Motor neuron (in vitro differentiated cells): Measurements from ENCODE around the gene GABRB3. TPM values are rescaled to one million over a fixed set of nuclear protein-coding genes. Genes with fewer than 3 reads are reported as not detected.

Experiments
- ATAC-seq, 8 experiments: fragments of 200-7000 bp; cut with Tn5 transposase; replicated peaks in 6 of 8; 2 replicates each; pipeline ENCODE4 v1.8.0; 2021; ENCODE audit warnings: mild to moderate bottlenecking in 8 of 8, moderate library complexity in 8 of 8
- H3K27ac ChIP-seq, 2 donors: fragments of 250-450 bp; sonication (Bioruptor Pico); 2 replicates each; pipeline ENCODE4 v1.9.0; 2021; ENCODE audit warnings: antibody characterized with exemption in 2 of 2, mild to moderate bottlenecking in 2 of 2, moderate library complexity in 1 of 2
- H3K4me1 ChIP-seq, 2 donors: fragments of 250-450 bp; sonication (Bioruptor Pico); replicated peaks in 1 of 2; 2 replicates each; pipeline ENCODE4 v1.6.1; 2021; ENCODE audit warnings: antibody characterized with exemption in 2 of 2, mild to moderate bottlenecking in 2 of 2, moderate library complexity in 1 of 2
- H3K4me3 ChIP-seq, 5 donors: fragments of 250-450 bp; sonication (Bioruptor Pico); 2 replicates each; pipeline ENCODE4 v1.9.0; 2021; ENCODE audit warnings: antibody characterized with exemption in 5 of 5, mild to moderate bottlenecking in 5 of 5, moderate library complexity in 4 of 5
- WGBS, 10 experiments: fragments of 450-650 bp; shearing (Covaris generic); methylation state at CpG; one replicate each; pipeline ENCODE4 v1.0.0; 2022; 5-methylcytosine and 5-hydroxymethylcytosine counted together
- in situ Hi-C, 9 experiments: fragments of 400-800 bp; cut with MboI; loops; one replicate each; pipeline ENCODE4 v1.15.0; 2021; ENCODE audit warnings: low sequenced_read_pairs in 9 of 9, low pct_unique_long_range_greater_than_20kb in 2 of 9; ENCODE audit not compliant: unreplicated experiment in 9 of 9
- total RNA-seq, 8 experiments: library from RNA; unstranded; fragments of 300-600 nt; gene quantifications; 2 replicates each; pipeline versions ENCODE4 v1.2.3 to v1.2.4, GENCODE V29; 2022

The GABRB3 gene
- total RNA-seq, 8 experiments from 2014 or later: 0.18 to 69.2 (median 36.6) TPM

DNA sequence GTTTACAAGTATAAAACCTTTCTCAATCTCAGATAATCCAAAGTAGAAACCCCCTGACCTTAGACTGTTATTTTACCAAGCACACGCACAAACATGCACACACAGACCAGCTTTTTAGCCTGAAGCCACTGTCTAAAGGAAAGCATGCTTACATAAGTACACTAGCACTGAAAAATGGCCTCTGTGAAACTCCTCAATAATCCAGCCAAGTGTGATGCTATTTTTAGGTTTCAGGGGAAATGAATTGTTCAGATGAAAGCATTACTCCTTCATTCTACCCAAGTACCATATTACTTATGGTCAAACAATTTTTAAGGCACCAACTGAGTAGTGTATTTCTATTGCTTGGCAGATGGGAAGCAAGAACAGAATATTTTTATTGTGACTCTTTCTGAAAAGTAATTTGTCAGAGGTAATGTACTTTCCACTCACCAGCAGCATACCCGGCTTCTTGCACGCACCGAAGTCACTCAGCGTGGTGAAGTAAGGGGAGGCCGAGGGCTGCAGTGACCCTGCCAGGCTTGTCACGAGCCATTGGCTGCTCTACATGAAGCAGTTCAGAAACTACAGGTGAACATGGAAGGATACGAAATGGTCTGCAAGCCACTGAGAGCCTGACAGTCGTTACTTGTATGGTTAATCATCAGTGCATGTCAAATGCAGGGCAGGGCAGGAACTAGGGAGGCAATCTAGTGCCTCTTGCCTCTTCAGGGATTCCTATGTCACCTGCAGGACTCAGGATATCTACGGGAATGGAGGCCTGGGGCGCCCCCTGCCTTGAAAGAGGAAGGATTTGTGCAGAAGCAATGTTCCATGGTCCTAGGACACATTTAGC, 106.7 kb downstream of the GABRB3 start:
- WGBS, 10 experiments: 0 to 100% (median 61%) methylated on average over 1 to 11 of the region's 11 CpGs
- no peak overlapping the region for H3K4me3 ChIP-seq
- peak in 5 of 8 experiments; percentile 71 to 79 (median 74) for ATAC-seq

DNA sequence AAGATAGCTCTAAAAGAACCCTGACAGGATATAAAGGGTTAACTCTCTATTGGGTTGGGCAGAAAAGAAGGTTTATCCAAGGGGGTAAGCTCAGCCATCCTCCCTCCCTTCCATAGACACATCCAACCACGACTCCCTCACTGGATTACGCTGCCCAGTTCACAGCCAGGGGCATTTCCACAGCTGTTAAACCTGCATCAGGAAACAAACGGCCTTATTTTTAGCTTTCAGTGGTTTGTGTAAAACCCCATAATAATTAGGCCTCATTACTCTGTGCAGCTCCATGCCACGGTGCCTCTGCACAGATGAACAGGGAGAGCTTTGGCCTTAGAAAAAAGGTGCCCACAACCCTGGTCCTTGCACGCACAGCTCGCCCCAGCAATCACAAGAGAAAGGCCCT, 110.6 kb downstream of the GABRB3 start:
- H3K27ac ChIP-seq: no peak overlapping the region
- 9 to 88% (median 48%) methylated on average over 2 to 6 of the region's 6 CpGs; no CpG with 5 or more reads in 3 of the 10 experiments for WGBS, 10 experiments

More for the DNA sequence above, 106.7 kb downstream of the GABRB3 start:
- in situ Hi-C loops: no loop called here
- Histone ChIP-seq H3K4me1 (peaks cover 10 to 24% of the 10 kb centered on the region in 2 donors), H3K27ac (peak overlapping the region in 1 of 2 donors; percentile 11)

DNA sequence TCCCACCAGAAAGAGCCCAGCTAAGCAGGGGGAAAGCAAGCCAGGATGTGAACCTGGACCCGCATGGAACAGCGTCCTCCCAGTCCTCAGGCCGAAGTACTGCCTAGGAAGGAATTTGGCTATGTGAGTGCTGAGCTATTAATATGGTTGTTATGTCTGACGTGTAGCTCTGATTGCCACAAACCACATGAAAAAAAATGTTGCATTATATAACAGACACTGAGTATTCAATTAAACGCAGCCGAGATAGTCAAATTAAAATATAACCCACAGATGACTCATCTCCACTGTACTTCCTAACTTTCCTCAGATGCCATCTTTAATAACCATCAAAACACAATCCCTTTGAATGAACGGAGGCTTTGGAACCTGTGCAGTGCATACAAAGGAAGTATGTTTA, 111.1 kb downstream of the GABRB3 start:
- Histone ChIP-seq H3K4me3 (no peak overlapping the region), H3K4me1 (peaks cover 18 to 42% of the 10 kb centered on the region in 2 donors), H3K27ac (no peak overlapping the region)
- peak in 2 of 8 experiments; percentile 31 to 36 for ATAC-seq
- in situ Hi-C loops: no loop called here
- WGBS, 10 experiments: 0 to 96% (median 78%) methylated on average over 1 to 7 of the region's 7 CpGs

More for the DNA sequence above, 110.6 kb downstream of the GABRB3 start:
- ATAC-seq: peak in 3 of 8 experiments; percentile 11 to 27 (median 18)
- Histone ChIP-seq H3K4me3 (no peak overlapping the region), H3K4me1 (peaks cover 17 to 42% of the 10 kb centered on the region in 2 donors)
- in situ Hi-C loops: no loop called here

DNA sequence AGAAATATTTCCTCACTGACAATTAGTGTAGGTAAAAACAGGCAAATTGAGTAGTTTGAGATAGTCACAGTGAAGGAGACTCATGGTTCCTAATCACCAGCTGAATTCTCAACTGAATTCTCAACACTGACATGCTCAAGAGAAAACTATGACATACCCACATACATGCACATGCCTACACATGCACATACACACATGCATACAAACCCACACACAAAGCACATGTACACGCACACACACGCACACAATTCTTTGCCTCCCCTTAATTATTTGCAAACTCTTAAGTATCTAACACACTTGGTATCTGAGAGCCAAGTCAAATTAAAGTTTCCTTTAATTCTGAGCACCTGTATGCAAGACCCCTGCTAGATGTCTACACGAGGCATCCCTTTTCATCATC, 111.8 kb downstream of the GABRB3 start:
- Histone ChIP-seq H3K4me1 (peaks cover 14 to 40% of the 10 kb centered on the region in 2 donors), H3K4me3 (no peak overlapping the region), H3K27ac (no peak overlapping the region)
- whole genome bisulfite sequencing, 10 experiments: 17 to 100% (median 73%) methylated on average over 1 to 3 of the region's 3 CpGs; no CpG with 5 or more reads in 3 of the 10 experiments
- ATAC-seq: no peak
- in situ Hi-C loops: no loop called here

DNA sequence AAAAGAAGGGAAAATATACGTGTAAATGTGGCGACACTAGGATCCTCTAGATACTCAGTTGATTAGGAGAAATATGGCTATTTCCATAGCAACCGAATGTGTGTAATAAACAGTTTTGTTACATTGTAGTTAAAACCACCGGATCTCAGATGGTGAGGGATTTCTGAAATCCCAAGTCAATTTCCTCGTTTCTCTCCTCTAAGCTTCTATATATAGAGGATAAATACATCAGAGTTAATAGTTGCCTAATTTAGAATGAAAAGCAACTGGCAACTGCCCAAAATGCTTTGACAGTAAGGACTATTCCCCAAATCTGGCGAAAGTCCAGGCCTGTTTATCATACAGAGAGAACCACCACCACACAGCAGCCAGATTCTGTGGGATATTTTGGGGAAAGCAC, 112.6 kb downstream of the GABRB3 start:
- in situ Hi-C loops: no loop called here
- no peak for ATAC-seq
- Histone ChIP-seq H3K4me1 (peaks cover 11 to 31% of the 10 kb centered on the region in 2 donors), H3K27ac (no peak overlapping the region), H3K4me3 (no peak overlapping the region)
- 10 to 94% (median 41%) methylated on average over 2 to 5 of the region's 6 CpGs; no CpG with 5 or more reads in 3 of the 10 experiments for WGBS, 10 experiments

DNA sequence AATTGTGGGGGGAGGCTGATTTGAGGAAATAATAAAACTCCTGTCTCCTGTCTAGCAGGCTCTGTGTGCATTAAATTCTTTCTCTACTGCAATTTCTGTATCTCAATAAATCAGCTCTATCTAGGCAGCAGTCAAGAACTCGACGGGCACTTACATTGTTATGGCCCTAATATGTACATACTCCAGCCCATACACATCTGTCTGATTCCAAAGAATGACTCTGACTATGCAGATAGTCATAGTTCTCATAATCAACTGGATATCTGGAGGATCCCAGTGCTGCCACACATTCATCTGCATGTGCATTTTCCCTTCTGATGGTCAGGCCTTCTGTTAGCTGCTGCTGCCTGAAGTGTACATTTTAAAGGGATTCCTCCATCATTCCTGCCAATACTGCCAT, 114.6 kb downstream of the GABRB3 start:
- in situ Hi-C loops: no loop called here
- 0 to 30% (median 0%) methylated on average over 1 to 2 of the region's 2 CpGs; no CpG with 5 or more reads in 7 of the 10 experiments for WGBS, 10 experiments
- H3K27ac ChIP-seq: peak overlapping the region; percentile 42 to 43
- peak in 5 of 8 experiments; percentile 32 to 83 (median 44) for ATAC-seq
- no peak overlapping the region for H3K4me3 ChIP-seq
- H3K4me1 ChIP-seq: peaks cover 11 to 29% of the 10 kb centered on the region in 2 donors

DNA sequence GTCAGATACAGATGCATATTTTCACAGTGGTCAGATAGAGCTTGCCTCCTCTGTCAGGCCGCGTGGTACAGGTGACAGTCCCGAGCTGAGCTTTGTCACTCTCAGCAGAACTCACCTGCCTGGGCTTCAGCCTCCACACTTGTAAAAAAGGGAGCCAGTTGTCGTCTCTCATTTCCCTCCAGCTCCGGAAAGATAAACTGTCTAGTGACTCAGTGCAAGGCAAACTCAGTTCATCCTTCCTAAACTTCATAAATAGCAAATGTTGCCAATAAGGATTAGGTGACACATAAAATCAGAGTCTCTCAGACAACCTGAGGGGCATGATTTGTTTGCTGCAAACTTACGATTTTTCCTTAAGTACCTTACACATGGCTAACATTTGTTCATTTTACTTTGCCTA, 116.8 kb downstream of the GABRB3 start:
- ATAC-seq: no peak
- 0 to 100% (median 85%) methylated on average over 1 to 6 of the region's 6 CpGs for WGBS, 10 experiments
- Histone ChIP-seq H3K4me3 (no peak overlapping the region), H3K4me1 (peaks cover 11 to 27% of the 10 kb centered on the region in 2 donors), H3K27ac (no peak overlapping the region)
- in situ Hi-C loops: no loop called here

DNA sequence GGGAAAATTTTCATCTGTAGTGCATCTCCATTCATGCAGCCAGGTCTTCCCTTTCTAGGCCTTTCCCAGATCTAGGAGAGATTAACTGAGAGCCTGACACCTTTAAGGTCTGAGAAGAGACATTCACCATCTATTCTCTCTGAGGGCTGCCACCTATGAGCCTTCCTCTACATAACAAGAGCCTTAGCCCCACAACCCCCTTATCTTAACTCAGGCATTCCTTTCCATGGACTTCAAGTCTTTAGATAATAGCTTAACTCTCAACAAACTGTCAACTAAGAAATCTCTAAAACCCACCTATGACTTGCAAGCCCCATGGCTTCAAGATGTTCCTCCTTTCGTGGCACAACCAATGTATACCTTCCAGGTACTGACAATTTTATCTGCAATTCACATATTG, 121.0 kb downstream of the GABRB3 start:
- H3K4me3 ChIP-seq: no peak overlapping the region
- H3K27ac ChIP-seq: no peak overlapping the region
- in situ Hi-C loops: no loop called here
- ATAC-seq: no peak
- peaks cover 1 to 6% of the 10 kb centered on the region in 2 donors for H3K4me1 ChIP-seq
- WGBS, 10 experiments: 0 to 90% (median 17%) methylated on average over 1 of the region's 1 CpG; no CpG with 5 or more reads in 5 of the 10 experiments

DNA sequence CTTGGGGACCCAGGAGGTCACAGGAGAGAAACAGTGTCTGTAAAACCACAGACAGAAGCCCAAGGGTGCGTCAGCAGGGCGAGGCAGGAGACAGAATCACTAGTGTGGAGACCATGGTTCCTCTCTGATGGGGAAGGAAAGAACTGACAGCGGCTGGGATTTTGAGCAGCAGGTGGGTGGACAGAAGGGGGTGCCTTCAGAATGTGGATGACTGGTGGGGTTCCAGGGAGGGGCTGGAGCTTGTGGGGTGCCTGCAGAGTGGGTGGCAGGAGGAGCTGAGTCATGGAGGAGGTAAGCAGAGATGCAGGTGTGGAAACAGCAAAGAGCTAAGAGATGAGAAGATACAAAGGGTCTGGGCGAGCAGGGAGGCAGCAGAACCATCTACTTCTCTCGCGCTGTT, 124.2 kb downstream of the GABRB3 start:
- in situ Hi-C loops: no loop called here

DNA sequence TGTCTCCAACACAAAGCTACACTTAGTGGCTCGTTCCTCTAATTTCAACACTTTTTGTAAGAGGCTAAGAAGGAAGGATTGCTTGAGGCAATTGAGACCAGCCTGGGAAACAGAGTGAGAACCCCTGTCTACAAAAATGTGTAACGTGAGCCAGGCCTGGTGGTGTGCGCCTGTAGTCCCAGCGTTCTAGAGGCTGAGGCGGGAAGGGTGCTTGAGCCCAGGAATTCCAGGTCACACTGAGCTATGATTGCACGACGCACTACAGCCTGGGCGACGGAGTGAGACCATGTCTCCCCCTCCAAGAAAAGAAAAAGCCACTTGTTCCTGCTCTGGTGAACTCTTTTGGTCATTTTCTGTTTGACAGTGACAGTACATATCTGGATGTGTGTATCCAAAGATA, 127.9 kb downstream of the GABRB3 start:
- in situ Hi-C loops: no loop called here
- H3K4me1 ChIP-seq: peaks cover 0 to 13% of the 10 kb centered on the region in 2 donors
- 0 to 100% (median 95%) methylated on average over 1 to 6 of the region's 9 CpGs; no CpG with 5 or more reads in 2 of the 10 experiments for WGBS, 10 experiments

More for the DNA sequence above, 124.2 kb downstream of the GABRB3 start:
- Histone ChIP-seq H3K27ac (no peak overlapping the region), H3K4me1 (no peaks in the 10 kb centered on the region), H3K4me3 (no peak overlapping the region)
- WGBS, 10 experiments: 5 to 100% (median 92%) methylated on average over 2 to 4 of the region's 6 CpGs; no CpG with 5 or more reads in 4 of the 10 experiments
- no peak for ATAC-seq

DNA sequence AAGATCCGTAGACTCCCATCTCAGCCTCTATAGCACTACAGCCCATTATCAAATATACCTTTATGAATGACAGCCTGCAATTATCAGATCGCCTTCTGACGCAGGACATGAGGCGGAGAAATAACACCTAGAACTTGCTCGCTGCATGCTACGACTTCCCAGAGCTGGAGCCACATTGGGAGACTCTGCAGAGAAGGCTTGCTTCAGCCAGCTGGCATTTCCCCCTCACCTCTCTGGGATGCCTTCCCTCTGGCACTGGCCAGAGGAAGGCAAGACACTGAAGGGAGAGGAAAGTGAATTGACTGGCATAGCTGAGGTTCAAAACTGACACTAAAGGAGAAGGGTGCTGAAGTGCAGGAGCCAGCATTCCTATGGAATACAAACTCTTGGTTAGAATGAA, 131.7 kb downstream of the GABRB3 start:
- no peak for ATAC-seq
- H3K4me1 ChIP-seq: peaks cover under 1 to 17% of the 10 kb centered on the region in 2 donors
- 0 to 100% (median 96%) methylated on average over 1 to 6 of the region's 6 CpGs; no CpG with 5 or more reads in 4 of the 10 experiments for WGBS, 10 experiments
- in situ Hi-C loops: no loop called here
- H3K27ac ChIP-seq: no peak overlapping the region
- H3K4me3 ChIP-seq: no peak overlapping the region

More for the DNA sequence above, 127.9 kb downstream of the GABRB3 start:
- no peak for ATAC-seq
- Histone ChIP-seq H3K4me3 (no peak overlapping the region), H3K27ac (no peak overlapping the region)

DNA sequence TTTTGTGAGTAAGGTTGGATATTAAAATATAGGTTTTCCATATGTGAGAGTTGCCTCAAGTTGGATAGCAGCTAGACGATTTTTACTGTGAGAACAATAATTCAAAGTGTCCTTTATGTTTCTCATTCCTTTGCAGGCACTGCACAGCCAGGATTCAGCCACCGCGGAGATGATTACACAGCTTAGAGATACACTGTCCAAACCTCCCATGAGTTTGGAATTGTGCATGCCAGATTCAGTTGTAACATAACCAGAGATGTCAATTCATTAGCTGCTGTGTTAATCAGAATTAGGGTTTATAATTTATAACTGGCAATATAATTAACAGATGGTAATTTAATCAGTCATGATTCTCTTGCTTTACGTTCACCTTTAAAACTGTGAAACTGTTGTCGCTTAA, 132.3 kb downstream of the GABRB3 start:
- 17 to 100% (median 83%) methylated on average over 1 to 5 of the region's 5 CpGs; no CpG with 5 or more reads in 1 of the 10 experiments for WGBS, 10 experiments
- peaks cover 5 to 23% of the 10 kb centered on the region in 2 donors for H3K4me1 ChIP-seq
- no peak for ATAC-seq
- H3K4me3 ChIP-seq: no peak overlapping the region
- in situ Hi-C loops: no loop called here
- H3K27ac ChIP-seq: no peak overlapping the region

DNA sequence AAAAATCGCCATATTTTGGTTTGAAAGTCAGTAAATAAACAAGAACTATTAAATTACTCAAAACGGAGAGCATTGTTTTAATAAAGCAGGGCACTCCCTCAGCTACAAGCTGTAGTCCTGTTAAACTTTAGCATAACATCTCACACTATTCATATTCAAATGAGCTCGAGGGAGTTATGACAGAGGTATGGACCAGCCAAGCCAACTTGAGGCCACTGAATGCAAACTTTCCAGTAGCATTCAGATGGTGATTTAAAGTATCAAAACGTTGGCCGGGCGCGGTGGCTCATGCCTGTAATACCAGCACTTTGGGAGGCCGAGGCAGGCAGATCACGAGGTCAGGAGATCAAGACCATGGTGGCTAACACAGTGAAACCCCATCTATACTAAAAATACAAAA, 132.9 kb downstream of the GABRB3 start:
- in situ Hi-C loops: no loop called here
- Histone ChIP-seq H3K4me1 (peaks cover 8 to 29% of the 10 kb centered on the region in 2 donors), H3K4me3 (no peak overlapping the region), H3K27ac (no peak overlapping the region)
- peak in 2 of 8 experiments; percentile 7 to 51 for ATAC-seq
- 0 to 100% (median 52%) methylated on average over 1 to 9 of the region's 9 CpGs; no CpG with 5 or more reads in 3 of the 10 experiments for WGBS, 10 experiments
